DOHH2 (cell line): ENCODE results near the gene PDE2A.

Experiments used
- H3F3A ChIP-seq: fragments of 200-600 bp; sonication (generic), shearing (Covaris generic); 2 replicates; pipeline ENCODE4 v1.6.0; 2016; ENCODE audit warnings: antibody characterized with exemption, mild to moderate bottlenecking; ENCODE audit not compliant: control insufficient read depth, insufficient read depth
- H3K27ac ChIP-seq: fragments of 200-600 bp; sonication (generic); 2 replicates; pipeline ENCODE4 v1.5.1; 2014; ENCODE audit warnings: low read depth, mild to moderate bottlenecking, low read length, moderate library complexity
- H3K27me3 ChIP-seq: fragments of 200-600 bp; sonication (generic); 2 replicates; pipeline ENCODE4 v1.6.1; 2014; ENCODE audit warnings: mild to moderate bottlenecking, low read length, mixed read lengths; ENCODE audit not compliant: control insufficient read depth
- H3K36me3 ChIP-seq: fragments of 200-600 bp; sonication (generic); 2 replicates; pipeline ENCODE4 v1.6.1; 2014; ENCODE audit warnings: mild to moderate bottlenecking, low read length, moderate library complexity, mixed read lengths; ENCODE audit not compliant: control insufficient read depth
- H3K4me1 ChIP-seq: fragments of 200-600 bp; sonication (generic); 2 replicates; pipeline ENCODE4 v1.6.1; 2014; ENCODE audit warnings: mild to moderate bottlenecking, low read length, mixed read lengths; ENCODE audit not compliant: control insufficient read depth
- H3K4me2 ChIP-seq: fragments of 200-600 bp; sonication (generic); 2 replicates; pipeline ENCODE4 v1.6.0; 2014; ENCODE audit warnings: mild to moderate bottlenecking, low read length, moderate library complexity
- H3K4me3 ChIP-seq: fragments of 200-600 bp; sonication (generic); 2 replicates; pipeline ENCODE4 v1.5.1; 2014; ENCODE audit warnings: mild to moderate bottlenecking, low read length, mixed read lengths
- H3K79me2 ChIP-seq: fragments of 200-600 bp; sonication (generic); 2 replicates; pipeline ENCODE4 v1.6.1; 2014; ENCODE audit warnings: mild to moderate bottlenecking, low read length, mixed read lengths; ENCODE audit not compliant: control insufficient read depth
- H3K9me2 ChIP-seq: fragments of 200-600 bp; sonication (generic); replicated peaks from 2 replicates; pipeline ENCODE4 v1.6.1; 2014; ENCODE audit warnings: mild to moderate bottlenecking, low read length, mixed read lengths; ENCODE audit not compliant: control insufficient read depth
- H3K9me3 ChIP-seq: fragments of 200-600 bp; sonication (generic); 2 replicates; pipeline ENCODE4 v1.6.1; 2014; ENCODE audit warnings: antibody characterized with exemption, low read length, mixed read lengths; ENCODE audit not compliant: control insufficient read depth, insufficient read depth
- H4K20me1 ChIP-seq: fragments of 200-600 bp; sonication (generic); 2 replicates; pipeline ENCODE4 v1.6.0; 2014; ENCODE audit warnings: low read depth, mild to moderate bottlenecking, antibody characterized with exemption, low read length, moderate library complexity; ENCODE audit not compliant: control insufficient read depth, insufficient read depth
- CTCF ChIP-seq: fragments of 200-600 bp; sonication (generic); IDR thresholded peaks from one replicate; pipeline ENCODE4 v1.5.1; 2014; ENCODE audit warnings: antibody characterized with exemption, mild to moderate bottlenecking, low read depth, low read length; ENCODE audit not compliant: poor library complexity, severe bottlenecking
- EZH2phosphoT487 ChIP-seq: fragments of 200-600 bp; sonication (generic); IDR thresholded peaks from 2 replicates; pipeline ENCODE4 v1.6.1; 2017; ENCODE audit warnings: borderline replicate concordance, mild to moderate bottlenecking, antibody characterized with exemption, low read length, moderate library complexity, mixed read lengths

Gene PDE2A

GRCh38 chr11:72655896-72656464 is 18.2 kb downstream of the PDE2A start:
- H3K9me2 ChIP-seq = no peaks in the 10 kb centered on the region
- H3K36me3 ChIP-seq = no peaks in the 10 kb centered on the region
- no peaks in the 10 kb centered on the region; the same call in 1 of the 2 replicates for H4K20me1 ChIP-seq
- H3K4me2 ChIP-seq = no peak overlapping the region
- no peaks in the 10 kb centered on the region for H3F3A ChIP-seq
- peaks cover 12% of the 10 kb centered on the region; the same call in 1 of the 2 replicates for H3K27me3 ChIP-seq
- no peak overlapping the region for H3K4me3 ChIP-seq
- TF ChIP-seq EZH2phosphoT487 (no peak), CTCF (no peak)
- H3K9me3 ChIP-seq = no peaks in the 10 kb centered on the region
- H3K79me2 ChIP-seq = no peaks in the 10 kb centered on the region
- no peaks in the 10 kb centered on the region for H3K4me1 ChIP-seq
- no peak overlapping the region for H3K27ac ChIP-seq

- Histone ChIP-seq H3K36me3 (no peaks in the 10 kb centered on the region), H4K20me1 (no peaks in the 10 kb centered on the region; the same call in 1 of the 2 replicates), H3F3A (no peaks in the 10 kb centered on the region), H3K4me2 (no peak overlapping the region), H3K9me3 (no peaks in the 10 kb centered on the region), H3K27ac (no peak overlapping the region), H3K9me2 (no peaks in the 10 kb centered on the region), H3K4me1 (no peaks in the 10 kb centered on the region), H3K27me3 (peaks cover 7% of the 10 kb centered on the region; the same call in 1 of the 2 replicates), H3K4me3 (no peak overlapping the region), H3K79me2 (no peaks in the 10 kb centered on the region)
- TF ChIP-seq CTCF (no peak), EZH2phosphoT487 (no peak)
Measured at GRCh38 chr11:72655014-72655413, 19.2 kb downstream of the PDE2A start.

GRCh38 chr11:72653649-72654048 is 20.6 kb downstream of the PDE2A start:
- Histone ChIP-seq H3K4me2 (no peak overlapping the region), H3K79me2 (no peaks in the 10 kb centered on the region), H3K27me3 (0 out of 2 replicates have a peak, but pooled peaks cover 2% of the 10 kb centered on the region), H3K9me2 (no peaks in the 10 kb centered on the region), H3K4me3 (no peak overlapping the region), H3K4me1 (no peaks in the 10 kb centered on the region), H3F3A (no peaks in the 10 kb centered on the region), H3K27ac (no peak overlapping the region), H3K36me3 (no peaks in the 10 kb centered on the region), H4K20me1 (no peaks in the 10 kb centered on the region; the same call in 1 of the 2 replicates), H3K9me3 (no peaks in the 10 kb centered on the region)
- TF ChIP-seq EZH2phosphoT487 = no peak
- no peak for TF ChIP-seq CTCF
